ENCODE measurements around the gene FKRP.

FKRP gene

GRCh38 chr19:46718934-46719622 lies 26.8 kb upstream of the FKRP start:
- DNase-seq (ENCODE audit: insufficient read length, low spot score) (no peak), FAIRE-seq (no peak)

GRCh38 chr19:46719629-46720502 lies 26.0 kb upstream of the FKRP start:
- DNase-seq (ENCODE audit: insufficient read length, low spot score), result no peak
- no peak for FAIRE-seq

- FAIRE-seq, result no peak
- DNase-seq (ENCODE audit: insufficient read length, low spot score), result no peak
Measured at GRCh38 chr19:46720503-46721239, 25.2 kb upstream of the FKRP start.

- DNase-seq (ENCODE audit: insufficient read length, low spot score), result no peak
- no peak for FAIRE-seq
Measured at GRCh38 chr19:46721269-46722003, 24.4 kb upstream of the FKRP start.

- no peak for DNase-seq (ENCODE audit: insufficient read length, low spot score)
- no peak for FAIRE-seq
Measured at GRCh38 chr19:46722004-46722380, 23.9 kb upstream of the FKRP start.

GRCh38 chr19:46722421-46723022 lies 23.3 kb upstream of the FKRP start:
- FAIRE-seq (no peak), DNase-seq (ENCODE audit: insufficient read length, low spot score) (no peak)

GRCh38 chr19:46723023-46723461 lies 22.8 kb upstream of the FKRP start:
- no peak for DNase-seq (ENCODE audit: insufficient read length, low spot score)
- no peak for FAIRE-seq

GRCh38 chr19:46723471-46723870 lies 22.4 kb upstream of the FKRP start:
- FAIRE-seq (no peak), DNase-seq (ENCODE audit: insufficient read length, low spot score) (no peak)

- FAIRE-seq (no peak), DNase-seq (ENCODE audit: insufficient read length, low spot score) (no peak)
Measured at GRCh38 chr19:46724468-46724867, 21.4 kb upstream of the FKRP start.

GRCh38 chr19:46725036-46725820 lies 20.6 kb upstream of the FKRP start:
- FAIRE-seq, result no peak

GRCh38 chr19:46725859-46726393 lies 19.9 kb upstream of the FKRP start:
- no peak for FAIRE-seq

More at GRCh38 chr19:46725036-46725820, 20.6 kb upstream of the FKRP start:
- no peak for DNase-seq (ENCODE audit: insufficient read length, low spot score)

GRCh38 chr19:46726551-46726950 lies 19.3 kb upstream of the FKRP start:
- DNase-seq (ENCODE audit: insufficient read length, low spot score) (no peak), FAIRE-seq (no peak)

More at GRCh38 chr19:46725859-46726393, 19.9 kb upstream of the FKRP start:
- no peak for DNase-seq (ENCODE audit: insufficient read length, low spot score)

- DNase-seq (ENCODE audit: insufficient read length, low spot score) (no peak), FAIRE-seq (peak; percentile 44)
Measured at GRCh38 chr19:46726971-46727501, 18.8 kb upstream of the FKRP start.

GRCh38 chr19:46727757-46728156 lies 18.1 kb upstream of the FKRP start:
- DNase-seq (ENCODE audit: insufficient read length, low spot score), result no peak
- no peak for FAIRE-seq

GRCh38 chr19:46728208-46728607 lies 17.6 kb upstream of the FKRP start:
- FAIRE-seq, result no peak
- DNase-seq (ENCODE audit: insufficient read length, low spot score), result no peak

- peak; percentile 74 for FAIRE-seq
Measured at GRCh38 chr19:46728693-46729339, 17.0 kb upstream of the FKRP start.

GRCh38 chr19:46729696-46730095 lies 16.2 kb upstream of the FKRP start:
- no peak for FAIRE-seq
- DNase-seq (ENCODE audit: insufficient read length, low spot score), result no peak

More at GRCh38 chr19:46728693-46729339, 17.0 kb upstream of the FKRP start:
- peak; percentile 54 for DNase-seq (ENCODE audit: insufficient read length, low spot score)

GRCh38 chr19:46730187-46730586 lies 15.7 kb upstream of the FKRP start:
- FAIRE-seq, result no peak
- DNase-seq (ENCODE audit: insufficient read length, low spot score), result no peak

Data from HTR-8/SVneo (cell line).